ENCODE data around the gene GAS2.

Gene GAS2

GRCh38 chr11:22669368-22669767 lies 3.0 kb downstream of the GAS2 start:
- Mint-ChIP-seq H3K9me3 (no peaks in the 10 kb centered on the region), H3K27me3 (ENCODE audit: low read depth) (peaks cover 12% of the 10 kb centered on the region)

GRCh38 chr11:22670830-22671229 lies 4.4 kb downstream of the GAS2 start:
- peak overlapping the region in 2 of 3 experiments; percentile 27 to 29 for H3K4me3 Mint-ChIP-seq
- H3K36me3 Mint-ChIP-seq (ENCODE audit: low read depth): no peaks in the 10 kb centered on the region
- H3K27me3 Mint-ChIP-seq (ENCODE audit: low read depth): peaks cover 12% of the 10 kb centered on the region
- no peaks in the 10 kb centered on the region for H3K9me3 Mint-ChIP-seq
- TF ChIP-seq CTCF (IDR thresholded peaks at IDR 0.05; ENCODE audit: unreplicated experiment in 3 of 3): peak in 2 of 3 experiments; percentile 34 to 39
- H3K4me1 Mint-ChIP-seq: peaks cover 28% of the 10 kb centered on the region
- peak overlapping the region in 1 of 3 experiments; percentile 22 for H3K27ac Mint-ChIP-seq

More at GRCh38 chr11:22669368-22669767, 3.0 kb downstream of the GAS2 start:
- TF ChIP-seq CTCF (IDR thresholded peaks at IDR 0.05; ENCODE audit: unreplicated experiment in 3 of 3): no peak
- Mint-ChIP-seq H3K4me1 (peaks cover 22% of the 10 kb centered on the region), H3K4me3 (peak overlapping the region; percentile 22 to 55 (median 44)), H3K27ac (no peak overlapping the region), H3K36me3 (ENCODE audit: low read depth) (no peaks in the 10 kb centered on the region)

GRCh38 chr11:22671751-22672150 lies 5.3 kb downstream of the GAS2 start:
- no peak for TF ChIP-seq CTCF (IDR thresholded peaks at IDR 0.05; ENCODE audit: unreplicated experiment in 3 of 3)
- Mint-ChIP-seq H3K9me3 (no peaks in the 10 kb centered on the region), H3K27me3 (ENCODE audit: low read depth) (peaks cover 12% of the 10 kb centered on the region), H3K4me1 (peaks cover 20% of the 10 kb centered on the region), H3K36me3 (ENCODE audit: low read depth) (no peaks in the 10 kb centered on the region), H3K27ac (peak overlapping the region in 1 of 3 experiments; percentile 39), H3K4me3 (no peak overlapping the region)

GRCh38 chr11:22674470-22675439 lies 8.3 kb downstream of the GAS2 start:
- Mint-ChIP-seq H3K27me3 (ENCODE audit: low read depth) (no peaks in the 10 kb centered on the region), H3K4me1 (peaks cover 7% of the 10 kb centered on the region), H3K9me3 (no peaks in the 10 kb centered on the region), H3K27ac (no peak overlapping the region), H3K4me3 (no peak overlapping the region), H3K36me3 (ENCODE audit: low read depth) (no peaks in the 10 kb centered on the region)
- TF ChIP-seq CTCF (IDR thresholded peaks at IDR 0.05; ENCODE audit: unreplicated experiment in 3 of 3): no peak

- no peak for TF ChIP-seq CTCF (IDR thresholded peaks at IDR 0.05; ENCODE audit: unreplicated experiment in 3 of 3)
- H3K27ac Mint-ChIP-seq: no peak overlapping the region
- H3K9me3 Mint-ChIP-seq: no peaks in the 10 kb centered on the region
- H3K36me3 Mint-ChIP-seq (ENCODE audit: low read depth): no peaks in the 10 kb centered on the region
- H3K4me1 Mint-ChIP-seq: peaks cover 7% of the 10 kb centered on the region
- no peak overlapping the region for H3K4me3 Mint-ChIP-seq
- no peaks in the 10 kb centered on the region for H3K27me3 Mint-ChIP-seq (ENCODE audit: low read depth)
Measured at GRCh38 chr11:22677153-22677903, 10.9 kb downstream of the GAS2 start.
